ENCODE data around the gene UNKL.

- TF ChIP-seq, protein P1, sequence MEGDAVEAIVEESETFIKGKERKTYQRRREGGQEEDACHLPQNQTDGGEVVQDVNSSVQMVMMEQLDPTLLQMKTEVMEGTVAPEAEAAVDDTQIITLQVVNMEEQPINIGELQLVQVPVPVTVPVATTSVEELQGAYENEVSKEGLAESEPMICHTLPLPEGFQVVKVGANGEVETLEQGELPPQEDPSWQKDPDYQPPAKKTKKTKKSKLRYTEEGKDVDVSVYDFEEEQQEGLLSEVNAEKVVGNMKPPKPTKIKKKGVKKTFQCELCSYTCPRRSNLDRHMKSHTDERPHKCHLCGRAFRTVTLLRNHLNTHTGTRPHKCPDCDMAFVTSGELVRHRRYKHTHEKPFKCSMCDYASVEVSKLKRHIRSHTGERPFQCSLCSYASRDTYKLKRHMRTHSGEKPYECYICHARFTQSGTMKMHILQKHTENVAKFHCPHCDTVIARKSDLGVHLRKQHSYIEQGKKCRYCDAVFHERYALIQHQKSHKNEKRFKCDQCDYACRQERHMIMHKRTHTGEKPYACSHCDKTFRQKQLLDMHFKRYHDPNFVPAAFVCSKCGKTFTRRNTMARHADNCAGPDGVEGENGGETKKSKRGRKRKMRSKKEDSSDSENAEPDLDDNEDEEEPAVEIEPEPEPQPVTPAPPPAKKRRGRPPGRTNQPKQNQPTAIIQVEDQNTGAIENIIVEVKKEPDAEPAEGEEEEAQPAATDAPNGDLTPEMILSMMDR (IDR thresholded peaks at IDR 0.05): no peak
- no peak for TF ChIP-seq POLR2A (IDR thresholded peaks at IDR 0.05)
Measured at GRCh38 chr16:1375741-1376410, 38.6 kb downstream of the UNKL start.
